ELR (cell line): Measurements from ENCODE around the gene CIB1.
"Not testable (repeated sequence)": the region's sequence is repeated elsewhere in the genome, so short reads cannot be mapped to it uniquely, and the experiment has no call there.

Experiments
- DNase-seq: peaks from one replicate; pipeline ENCODE4 v3.0.0-alpha.2; 2015; ENCODE audit warnings: low read depth

The CIB1 gene

DNA sequence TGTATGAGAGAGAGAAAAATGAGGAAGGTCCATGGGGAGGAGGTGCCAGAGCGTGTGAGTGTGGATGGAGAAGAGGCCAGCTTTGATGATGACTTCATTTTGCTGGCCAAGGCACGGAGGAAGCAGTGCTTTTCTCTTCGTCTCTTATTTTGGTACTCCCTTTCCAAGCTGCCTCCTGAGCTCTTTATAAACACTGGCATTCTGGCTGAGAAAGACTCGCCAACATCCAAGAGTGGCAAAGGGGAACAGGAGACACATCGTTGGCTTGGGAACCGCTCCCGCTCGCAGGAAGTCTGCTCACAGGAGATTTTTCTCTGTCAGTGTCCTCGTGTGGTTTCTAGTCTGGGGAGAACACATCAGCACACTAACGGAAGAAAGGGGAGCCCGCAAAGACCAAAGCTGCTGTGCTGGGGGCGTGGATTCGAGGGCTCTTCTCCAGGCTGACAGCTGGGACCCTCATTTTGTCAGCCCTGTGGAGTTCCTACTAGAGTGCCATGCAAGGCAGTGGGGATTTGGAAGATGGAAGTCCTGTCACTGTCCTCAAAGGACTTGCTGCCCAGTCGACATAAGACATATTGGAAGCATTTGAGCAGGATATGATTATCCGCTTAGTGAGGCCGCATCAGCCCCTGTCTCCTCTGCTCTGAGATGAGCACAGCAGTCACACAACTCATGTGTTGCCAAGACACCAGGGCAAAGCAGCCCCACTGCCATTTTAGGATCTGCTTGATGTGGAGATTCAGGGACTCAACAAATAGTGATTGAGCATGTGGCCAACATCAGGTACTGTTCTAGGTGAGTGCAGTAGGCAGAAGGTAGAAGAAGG, 40.6 kb downstream of the CIB1 start:
- no peak for DNase-seq

- DNase-seq, result no peak
These were observed 41.8 kb downstream of the CIB1 start for GRCh38 chr15:90191794-90192509.

DNA sequence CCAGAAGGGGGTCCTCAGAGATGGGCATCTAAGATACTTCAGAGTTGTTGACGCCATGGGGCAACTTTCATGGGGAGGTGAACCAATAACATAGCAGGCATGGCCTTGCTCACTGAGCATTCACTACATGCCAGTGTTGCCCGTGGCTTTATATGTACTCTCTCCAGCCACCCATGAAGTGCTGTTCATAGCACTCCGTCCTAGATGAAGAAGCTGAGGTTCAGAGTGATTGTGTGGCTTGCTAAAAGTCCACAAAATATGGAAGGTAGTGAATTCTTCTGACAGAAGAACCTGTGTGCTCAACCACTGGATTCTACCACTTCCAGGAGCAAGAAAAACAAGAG, 42.4 kb downstream of the CIB1 start:
- DNase-seq, result no peak

GRCh38 chr15:90190606-90191343, 43.0 kb downstream of the CIB1 start:
- DNase-seq, result no peak

GRCh38 chr15:90189781-90190467, 43.8 kb downstream of the CIB1 start:
- no peak for DNase-seq

GRCh38 chr15:90188914-90189748, 44.6 kb downstream of the CIB1 start:
- no peak for DNase-seq

GRCh38 chr15:90188065-90188464, 45.7 kb downstream of the CIB1 start:
- not testable (repeated sequence) for DNase-seq

DNA sequence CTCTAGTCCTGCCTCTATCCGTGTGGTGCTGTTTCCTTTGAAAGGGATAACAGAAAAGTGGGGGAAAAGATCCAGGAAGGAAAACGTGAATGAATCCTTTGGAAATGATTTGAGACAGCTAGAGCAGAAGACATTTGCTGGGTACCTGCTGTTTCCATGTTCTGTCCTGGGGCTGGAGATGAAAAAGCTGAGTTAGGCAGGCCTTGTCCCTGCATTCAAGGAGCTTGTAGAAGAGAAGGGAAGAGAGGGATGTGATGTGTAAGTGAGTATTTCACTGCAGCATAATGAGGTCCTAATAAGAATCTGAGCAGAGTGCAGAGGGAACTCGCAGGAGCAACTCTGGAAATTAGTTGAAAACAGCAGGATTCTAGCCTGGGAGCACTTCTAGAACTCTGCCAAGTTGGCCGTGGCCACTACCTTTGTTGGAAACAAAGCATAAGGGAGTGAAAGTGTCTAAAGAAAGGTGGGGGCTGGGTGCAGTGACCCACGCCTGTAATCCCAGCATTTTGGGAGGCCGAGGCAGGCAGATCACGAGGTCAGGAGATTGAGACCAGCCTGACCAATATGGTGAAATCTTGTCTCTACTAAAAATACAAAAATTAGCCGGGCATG, 46.4 kb downstream of the CIB1 start:
- no peak for DNase-seq

- peak; percentile 63 for DNase-seq
These were observed 48.7 kb downstream of the CIB1 start for GRCh38 chr15:90184786-90185704.

DNA sequence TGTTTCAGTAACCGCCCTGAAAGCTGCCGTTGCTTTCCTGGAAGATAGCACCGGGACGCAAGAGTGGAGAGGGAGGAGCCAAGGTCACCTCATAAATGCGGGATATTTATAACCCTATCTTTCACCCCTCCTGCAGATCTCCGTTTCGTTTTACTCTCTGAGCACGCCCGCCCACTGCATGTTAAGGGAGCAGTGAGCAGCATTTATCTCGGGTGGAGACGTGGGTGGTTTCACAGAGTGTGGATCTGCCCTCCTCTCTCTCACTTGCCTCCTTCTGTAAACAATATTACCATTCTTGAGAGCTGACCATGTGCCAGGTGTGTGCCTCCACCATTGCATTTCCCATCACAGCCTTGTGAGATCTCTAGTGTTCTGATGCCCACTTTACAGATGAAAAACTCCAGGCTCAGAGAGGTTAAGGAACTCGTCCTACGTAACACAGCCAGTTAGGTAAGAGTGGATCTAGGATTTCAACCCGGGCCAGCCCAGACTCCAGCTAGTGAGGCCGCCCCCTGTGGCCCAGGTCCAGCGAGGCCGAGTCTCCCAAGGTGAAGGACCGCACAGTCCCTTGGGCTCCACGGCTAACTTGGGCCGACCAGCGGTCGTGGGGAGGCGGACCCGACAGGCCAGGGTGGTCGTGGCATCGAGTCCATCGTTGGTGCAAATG, 49.5 kb downstream of the CIB1 start:
- DNase-seq, result peak; percentile 60

- DNase-seq, result no peak
These were observed 52.0 kb downstream of the CIB1 start for GRCh38 chr15:90181776-90182175.
